GM13976 (cell line): ENCODE results near the gene MPRIP.
A peak's percentile ranks its signal among the peaks of the same experiment; 100 is the strongest.
"Not testable (repeated sequence)": the region's sequence is repeated elsewhere in the genome, so short reads cannot be mapped to it uniquely, and the experiment has no call there.

ENCODE experiments used
- DNase-seq: peaks from one replicate; pipeline ENCODE4 v3.0.0; 2012; ENCODE audit warnings: low spot score
- in situ Hi-C: fragments of 300-500 bp; cut with MboI; formaldehyde crosslinking; loops from one replicate; pipeline ENCODE4 v1.12.0; 2022; ENCODE audit warnings: low sequenced_read_pairs, mixed read lengths, inconsistent platforms; ENCODE audit not compliant: unreplicated experiment
- TF ChIP-seq, protein P1 (sequence below): IDR thresholded peaks from 2 replicates; pipeline ENCODE4 v1.5.1; 2012; ENCODE audit warnings: borderline replicate concordance, mild to moderate bottlenecking; ENCODE audit not compliant: insufficient read depth; ENCODE audit errors: extremely low read depth, missing control alignments, control extremely low read depth

MPRIP gene, protein sequence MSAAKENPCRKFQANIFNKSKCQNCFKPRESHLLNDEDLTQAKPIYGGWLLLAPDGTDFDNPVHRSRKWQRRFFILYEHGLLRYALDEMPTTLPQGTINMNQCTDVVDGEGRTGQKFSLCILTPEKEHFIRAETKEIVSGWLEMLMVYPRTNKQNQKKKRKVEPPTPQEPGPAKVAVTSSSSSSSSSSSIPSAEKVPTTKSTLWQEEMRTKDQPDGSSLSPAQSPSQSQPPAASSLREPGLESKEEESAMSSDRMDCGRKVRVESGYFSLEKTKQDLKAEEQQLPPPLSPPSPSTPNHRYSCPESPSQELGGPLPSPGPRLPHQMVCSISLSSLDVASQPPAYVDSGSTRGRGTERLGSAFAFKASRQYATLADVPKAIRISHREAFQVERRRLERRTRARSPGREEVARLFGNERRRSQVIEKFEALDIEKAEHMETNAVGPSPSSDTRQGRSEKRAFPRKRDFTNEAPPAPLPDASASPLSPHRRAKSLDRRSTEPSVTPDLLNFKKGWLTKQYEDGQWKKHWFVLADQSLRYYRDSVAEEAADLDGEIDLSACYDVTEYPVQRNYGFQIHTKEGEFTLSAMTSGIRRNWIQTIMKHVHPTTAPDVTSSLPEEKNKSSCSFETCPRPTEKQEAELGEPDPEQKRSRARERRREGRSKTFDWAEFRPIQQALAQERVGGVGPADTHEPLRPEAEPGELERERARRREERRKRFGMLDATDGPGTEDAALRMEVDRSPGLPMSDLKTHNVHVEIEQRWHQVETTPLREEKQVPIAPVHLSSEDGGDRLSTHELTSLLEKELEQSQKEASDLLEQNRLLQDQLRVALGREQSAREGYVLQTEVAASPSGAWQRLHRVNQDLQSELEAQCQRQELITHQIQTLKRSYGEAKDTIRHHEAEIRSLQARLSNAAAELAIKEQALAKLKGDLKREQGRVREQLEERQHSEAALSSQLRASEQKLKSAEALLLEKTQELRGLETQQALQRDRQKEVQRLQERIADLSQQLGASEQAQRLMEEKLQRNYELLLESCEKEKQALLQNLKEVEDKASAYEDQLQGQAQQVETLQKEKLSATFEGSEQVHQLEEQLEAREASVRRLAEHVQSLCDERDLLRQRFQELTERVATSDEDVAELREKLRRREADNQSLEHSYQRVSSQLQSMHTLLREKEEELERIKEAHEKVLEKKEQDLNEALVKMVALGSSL (N-terminal part only)

GRCh38 chr17:17042384-17042736 lies at the start of gene MPRIP:
Gene MPRIP, plus strand, starts transcription at chr17:17042457. Its CDS starts 392 bp downstream, at chr17:17042849.
- in situ Hi-C loops: no loop called here
- TF ChIP-seq, protein P1, sequence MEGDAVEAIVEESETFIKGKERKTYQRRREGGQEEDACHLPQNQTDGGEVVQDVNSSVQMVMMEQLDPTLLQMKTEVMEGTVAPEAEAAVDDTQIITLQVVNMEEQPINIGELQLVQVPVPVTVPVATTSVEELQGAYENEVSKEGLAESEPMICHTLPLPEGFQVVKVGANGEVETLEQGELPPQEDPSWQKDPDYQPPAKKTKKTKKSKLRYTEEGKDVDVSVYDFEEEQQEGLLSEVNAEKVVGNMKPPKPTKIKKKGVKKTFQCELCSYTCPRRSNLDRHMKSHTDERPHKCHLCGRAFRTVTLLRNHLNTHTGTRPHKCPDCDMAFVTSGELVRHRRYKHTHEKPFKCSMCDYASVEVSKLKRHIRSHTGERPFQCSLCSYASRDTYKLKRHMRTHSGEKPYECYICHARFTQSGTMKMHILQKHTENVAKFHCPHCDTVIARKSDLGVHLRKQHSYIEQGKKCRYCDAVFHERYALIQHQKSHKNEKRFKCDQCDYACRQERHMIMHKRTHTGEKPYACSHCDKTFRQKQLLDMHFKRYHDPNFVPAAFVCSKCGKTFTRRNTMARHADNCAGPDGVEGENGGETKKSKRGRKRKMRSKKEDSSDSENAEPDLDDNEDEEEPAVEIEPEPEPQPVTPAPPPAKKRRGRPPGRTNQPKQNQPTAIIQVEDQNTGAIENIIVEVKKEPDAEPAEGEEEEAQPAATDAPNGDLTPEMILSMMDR: no peak
- no peak for DNase-seq

GRCh38 chr17:16994631-16995030 lies 47.6 kb upstream of the MPRIP start:
- no peak for DNase-seq
- TF ChIP-seq, protein P1: no peak
- in situ Hi-C loops: loop anchor here (5.0 kb wide), 1 partner anchor 318 kb away; no protein-coding TSS in a partner anchor

GRCh38 chr17:16995930-16996329 lies 46.3 kb upstream of the MPRIP start:
- TF ChIP-seq, protein P1: no peak
- in situ Hi-C loops: loop anchor here (5.0 kb wide), 1 partner anchor 316 kb away; no protein-coding TSS in a partner anchor

GRCh38 chr17:16996726-16997125 lies 45.5 kb upstream of the MPRIP start:
- in situ Hi-C loops: loop anchor here (5.0 kb wide), 1 partner anchor 316 kb away; no protein-coding TSS in a partner anchor
- not testable (repeated sequence) for DNase-seq

More at GRCh38 chr17:16995930-16996329, 46.3 kb upstream of the MPRIP start:
- DNase-seq: no peak

GRCh38 chr17:16997514-16998429 lies 44.5 kb upstream of the MPRIP start:
- TF ChIP-seq, protein P1: peak; percentile 5
- DNase-seq: no peak
- in situ Hi-C loops: loop anchor here (5.0 kb wide), 1 partner anchor 315 kb away; no protein-coding TSS in a partner anchor

DNA sequence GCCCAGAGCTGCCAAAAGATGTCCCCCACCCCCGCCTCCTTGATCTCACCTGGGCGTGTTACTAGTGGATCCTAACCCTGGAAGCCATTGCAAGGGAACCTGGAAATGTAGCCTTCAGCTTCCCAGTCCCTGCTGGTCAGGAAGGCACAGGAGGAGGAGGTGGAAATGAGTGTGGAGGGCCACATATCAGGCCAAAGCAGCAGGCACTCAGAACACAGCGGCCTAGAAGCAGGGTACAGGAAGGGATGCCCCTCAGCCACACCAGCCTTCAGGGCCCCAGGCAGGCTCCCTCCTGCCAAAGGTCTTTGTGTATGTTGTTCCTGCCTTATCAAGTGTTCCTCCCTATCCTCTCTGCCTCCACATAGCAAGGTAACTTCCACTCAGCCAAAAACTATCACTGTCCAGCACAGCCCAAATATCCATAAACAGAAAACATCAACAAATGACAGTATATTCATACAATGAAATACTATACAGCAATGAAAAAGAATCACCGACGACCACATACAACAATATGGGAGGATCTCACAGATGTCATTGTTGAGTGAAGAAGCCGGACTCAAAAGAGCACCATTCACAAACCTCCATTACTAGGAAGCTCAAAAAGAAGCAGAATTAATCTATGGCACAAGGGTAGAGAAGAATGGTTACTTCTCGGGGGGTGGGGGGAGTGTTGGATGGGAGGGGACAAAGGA lies 42.2 kb upstream of the MPRIP start:
- TF ChIP-seq, protein P1: no peak
- in situ Hi-C loops: loop anchor here (5.0 kb wide), 1 partner anchor 312 kb away; no protein-coding TSS in a partner anchor
- no peak for DNase-seq
